SK-N-SH (cell line): ENCODE results near the gene RNF168. TPM values are rescaled to one million over a fixed set of nuclear protein-coding genes. Genes with fewer than 3 reads are reported as not detected.
A peak's percentile ranks its signal among the peaks of the same experiment; 100 is the strongest.

Source experiments
- CTCF ChIA-PET: fragments of 300-600, 350-600 bp; formaldehyde crosslinking; extraction: SDS; loops from one replicate; lab custom pipeline; 2021; lab: Yijun Ruan, JAX
- POLR2A ChIA-PET: fragments of 350-600 bp; sonication (Branson Sonifier 250); formaldehyde crosslinking; extraction: SDS; loops from one replicate; lab custom pipeline; 2020; ENCODE audit warnings: antibody characterized with exemption, inconsistent platforms; lab: Yijun Ruan, JAX
- DNase-seq: peaks from one replicate; pipeline ENCODE4 v3.0.0; 2012
- H2AFZ ChIP-seq: fragments of 200-600 bp; sonication (generic); 2 replicates; pipeline ENCODE4 v1.8.1; 2016; ENCODE audit warnings: antibody characterized with exemption, mild to moderate bottlenecking, low read depth
- H3F3A ChIP-seq: fragments of 200-600 bp; sonication (generic); replicated peaks from 2 replicates; pipeline ENCODE3; 2016; ENCODE audit warnings: antibody characterized with exemption, mild to moderate bottlenecking; ENCODE audit not compliant: insufficient read depth
- H3K27ac ChIP-seq, 2 experiments: fragments of 200-500 bp in 1 of 2; fragments of 200-600 bp in 1 of 2; sonication (Bioruptor generic) in 1 of 2; sonication (generic), shearing (Covaris generic) in 1 of 2; 2 replicates each; pipeline versions ENCODE4 v1.5.1 to v1.6.1; 2014 to 2016; ENCODE audit warnings: low read depth in 2 of 2, inconsistent platforms in 1 of 2, low read length in 1 of 2, mild to moderate bottlenecking in 1 of 2, mixed read lengths in 1 of 2
- H3K27me3 ChIP-seq: fragments of 200-600 bp; sonication (generic), shearing (Covaris generic); 2 replicates; pipeline ENCODE4 v1.6.1; 2016; ENCODE audit warnings: mixed run types; ENCODE audit not compliant: insufficient read depth
- H3K36me3 ChIP-seq, 2 experiments: fragments of 200-500 bp in 1 of 2; fragments of 200-600 bp in 1 of 2; sonication (Bioruptor generic) in 1 of 2; sonication (generic) in 1 of 2; replicated peaks in 1 of 2; 2 replicates each; pipeline versions ENCODE3 to v1.5.1; 2014 to 2016; ENCODE audit warnings: low read length in 1 of 2, mild to moderate bottlenecking in 1 of 2; ENCODE audit not compliant: insufficient read depth in 2 of 2, control insufficient read depth in 1 of 2
- H3K4me1 ChIP-seq, 2 experiments: fragments of 200-500 bp in 1 of 2; fragments of 200-600 bp in 1 of 2; sonication (Bioruptor generic) in 1 of 2; sonication (generic), shearing (Covaris generic) in 1 of 2; 2 replicates each; pipeline versions ENCODE4 v1.5.1 to v1.6.1; 2014 to 2016; ENCODE audit warnings: low read depth in 1 of 2, low read length in 1 of 2, mixed run types in 1 of 2; ENCODE audit not compliant: insufficient read depth in 2 of 2, control insufficient read depth in 1 of 2
- H3K4me2 ChIP-seq: fragments of 200-600 bp; sonication (generic), shearing (Covaris generic); 2 replicates; pipeline ENCODE4 v1.6.1; 2017; ENCODE audit warnings: mixed run types
- H3K4me3 ChIP-seq, 2 experiments: fragments of 200-500 bp in 1 of 2; fragments of 200-600 bp in 1 of 2; sonication (Bioruptor generic) in 1 of 2; sonication (generic), shearing (Covaris generic) in 1 of 2; 2 replicates each; pipeline versions ENCODE4 v1.5.1 to v1.8.1; 2014 to 2016; ENCODE audit warnings: low read depth in 2 of 2, inconsistent platforms in 1 of 2, low read length in 1 of 2, mild to moderate bottlenecking in 1 of 2, mixed read lengths in 1 of 2, moderate library complexity in 1 of 2
- H3K79me2 ChIP-seq: fragments of 200-600 bp; sonication (generic); 2 replicates; pipeline ENCODE4 v1.8.1; 2017; ENCODE audit warnings: mild to moderate bottlenecking; ENCODE audit not compliant: insufficient read depth
- H3K9ac ChIP-seq: fragments of 200-600 bp; sonication (generic); 2 replicates; pipeline ENCODE4 v1.6.1; 2017; ENCODE audit warnings: mixed run types
- H3K9me2 ChIP-seq: fragments of 200-600 bp; sonication (generic); 2 replicates; pipeline ENCODE4 v1.6.1; 2017; ENCODE audit warnings: mixed run types
- H3K9me3 ChIP-seq: fragments of 200-600 bp; sonication (generic); 2 replicates; pipeline ENCODE4 v1.6.1; 2017; ENCODE audit warnings: mixed run types, mild to moderate bottlenecking, moderate library complexity
- H4K20me1 ChIP-seq: fragments of 200-600 bp; sonication (generic); 2 replicates; pipeline ENCODE4 v1.6.1; 2017; ENCODE audit warnings: mild to moderate bottlenecking, mixed run types; ENCODE audit not compliant: insufficient read depth
- ELF1 ChIP-seq: IDR thresholded peaks from 2 replicates; pipeline ENCODE4 v1.4.0; 2012
- EZH2phosphoT487 ChIP-seq: fragments of 200-600 bp; sonication (generic); IDR thresholded peaks from 2 replicates; pipeline ENCODE4 v1.6.1; 2017; ENCODE audit warnings: low read depth, mixed run types, mild to moderate bottlenecking, antibody characterized with exemption, moderate library complexity, borderline replicate concordance
- FOXM1 ChIP-seq: IDR thresholded peaks from 2 replicates; pipeline ENCODE4 v1.4.0; 2012; ENCODE audit warnings: low read depth, mild to moderate bottlenecking
- GATA2 ChIP-seq: sonication (generic); formaldehyde crosslinking; IDR thresholded peaks from 2 replicates; pipeline ENCODE4 v1.5.0; 2020; ENCODE audit warnings: mild to moderate bottlenecking, missing genetic modification reagents
- NRF1 ChIP-seq: IDR thresholded peaks from 2 replicates; pipeline ENCODE4 v1.6.1; 2012; ENCODE audit warnings: low read depth, mild to moderate bottlenecking, low read length
- POLR2AphosphoS5 ChIP-seq: IDR thresholded peaks from 2 replicates; pipeline ENCODE4 v1.6.1; 2012; ENCODE audit warnings: low read depth, low read length
- REST ChIP-seq: IDR thresholded peaks from 2 replicates; pipeline ENCODE4 v1.6.1; 2012; ENCODE audit warnings: mild to moderate bottlenecking, low read depth, low read length, moderate library complexity
- RXRA ChIP-seq: IDR thresholded peaks from 2 replicates; pipeline ENCODE4 v1.4.0; 2012; ENCODE audit warnings: low read depth, mild to moderate bottlenecking, borderline replicate concordance
- TEAD4 ChIP-seq: IDR thresholded peaks from 2 replicates; pipeline ENCODE4 v1.4.0; 2012; ENCODE audit warnings: mild to moderate bottlenecking, borderline replicate concordance; ENCODE audit not compliant: insufficient read depth
- YY1 ChIP-seq: IDR thresholded peaks from 2 replicates; pipeline ENCODE4 v1.4.0; 2012; ENCODE audit warnings: low read depth, mild to moderate bottlenecking
- WGBS: methylation state at CpG from one replicate; pipeline ENCODE4 v1.1.6; 2017; ENCODE audit warnings: low lambda C conversion rate; 5-methylcytosine and 5-hydroxymethylcytosine counted together
- polyA plus RNA-seq, 3 experiments: library from polyadenylated mRNA; depleted of rRNA; stranded (reverse); fragments of >200 nt; gene quantifications; 2 replicates each; pipeline ENCODE4 v1.2.3, GENCODE V29; 2012
- TF ChIP-seq, protein P1 (sequence below): IDR thresholded peaks from 2 replicates; pipeline ENCODE4 v1.4.0; 2012; ENCODE audit warnings: low read depth
- TF ChIP-seq, protein P2 (sequence below): fragments of 150-350 bp; IDR thresholded peaks from 2 replicates; pipeline ENCODE4 v1.6.1; 2016; ENCODE audit warnings: mild to moderate bottlenecking, low read depth, low read length
- TF ChIP-seq, protein P3 (sequence below): fragments of 150-350 bp; IDR thresholded peaks from 2 replicates; pipeline ENCODE4 v1.6.1; 2017; ENCODE audit warnings: antibody characterized with exemption, low read length, low read depth, borderline replicate concordance

Gene RNF168
- polyA plus RNA-seq, 1 of the 3 experiments (the other 2 are of a cell fraction): 1.9 TPM

GRCh38 chr3:196431181-196432136, 72.1 kb downstream of the RNF168 start:
- TF ChIP-seq YY1 (peak; percentile 14; the same call in 1 of the 2 replicates), POLR2AphosphoS5 (peak; percentile 61; the same call in 1 of the 2 replicates), REST (0 out of 2 replicates have a peak, but pooled peaks have one; percentile 52), EZH2phosphoT487 (no peak), ELF1 (no peak), GATA2 (CRISPR knock-in tag) (peak; percentile 6; the same call in 1 of the 2 replicates)
- TF ChIP-seq, protein P1, sequence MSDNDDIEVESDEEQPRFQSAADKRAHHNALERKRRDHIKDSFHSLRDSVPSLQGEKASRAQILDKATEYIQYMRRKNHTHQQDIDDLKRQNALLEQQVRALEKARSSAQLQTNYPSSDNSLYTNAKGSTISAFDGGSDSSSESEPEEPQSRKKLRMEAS: no peak
- TF ChIP-seq, protein P2, sequence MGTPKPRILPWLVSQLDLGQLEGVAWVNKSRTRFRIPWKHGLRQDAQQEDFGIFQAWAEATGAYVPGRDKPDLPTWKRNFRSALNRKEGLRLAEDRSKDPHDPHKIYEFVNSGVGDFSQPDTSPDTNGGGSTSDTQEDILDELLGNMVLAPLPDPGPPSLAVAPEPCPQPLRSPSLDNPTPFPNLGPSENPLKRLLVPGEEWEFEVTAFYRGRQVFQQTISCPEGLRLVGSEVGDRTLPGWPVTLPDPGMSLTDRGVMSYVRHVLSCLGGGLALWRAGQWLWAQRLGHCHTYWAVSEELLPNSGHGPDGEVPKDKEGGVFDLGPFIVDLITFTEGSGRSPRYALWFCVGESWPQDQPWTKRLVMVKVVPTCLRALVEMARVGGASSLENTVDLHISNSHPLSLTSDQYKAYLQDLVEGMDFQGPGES: no peak
- H3K9me3 ChIP-seq: no peaks in the 10 kb centered on the region
- H3K36me3 ChIP-seq: peaks cover 2 to 17% of the 10 kb centered on the region in 2 experiments
- H3K27ac ChIP-seq: peak overlapping the region; percentile 76 to 89
- WGBS: 1% methylated on average over 38 of the region's 50 CpGs
- peaks cover 0 to 6% of the 10 kb centered on the region in 2 experiments; a peak in 2 of 4 replicates for H3K4me1 ChIP-seq
- H3K4me2 ChIP-seq: peak overlapping the region; percentile 83
- H4K20me1 ChIP-seq: peaks cover 40% of the 10 kb centered on the region
- H3K79me2 ChIP-seq: peaks cover 58% of the 10 kb centered on the region
- peak overlapping the region; percentile 77 to 87 for H3K4me3 ChIP-seq
- H2AFZ ChIP-seq: peak overlapping the region; percentile 66
- ChIA-PET CTCF (no interaction called here), POLR2A (interaction anchor here (0.7 to 1.1 kb wide), 2 partner anchors 9 to 113 kb away, joined by 3 to 7 read pairs; partner anchors contain the start of gene DYNLT2B)
- H3K9ac ChIP-seq: peak overlapping the region; percentile 90
- peak; percentile 44 for DNase-seq
- no peaks in the 10 kb centered on the region for H3K27me3 ChIP-seq
- no peaks in the 10 kb centered on the region for H3K9me2 ChIP-seq
- peaks cover 14% of the 10 kb centered on the region for H3F3A ChIP-seq

- H3K4me1 ChIP-seq: peaks cover 0 to 11% of the 10 kb centered on the region in 2 experiments; a peak in 2 of 4 replicates
- H3K27me3 ChIP-seq: no peaks in the 10 kb centered on the region
- peaks cover 61% of the 10 kb centered on the region for H4K20me1 ChIP-seq
- no peaks in the 10 kb centered on the region for H3K9me3 ChIP-seq
- peaks cover 2 to 17% of the 10 kb centered on the region in 2 experiments for H3K36me3 ChIP-seq
- peaks cover 9% of the 10 kb centered on the region for H3F3A ChIP-seq
- 95% methylated on average over 6 of the region's 6 CpGs for WGBS
- H2AFZ ChIP-seq: no peak overlapping the region
- no peak overlapping the region for H3K4me2 ChIP-seq
- H3K9ac ChIP-seq: no peak overlapping the region
- no peaks in the 10 kb centered on the region for H3K9me2 ChIP-seq
- no peak overlapping the region for H3K27ac ChIP-seq
- no peak for DNase-seq
- ChIA-PET CTCF (interaction anchor here (1.6 kb wide), 2 partner anchors 16 kb away, joined by 3 to 4 read pairs; no protein-coding TSS in a partner anchor), POLR2A (no interaction called here)
- no peak overlapping the region for H3K4me3 ChIP-seq
- H3K79me2 ChIP-seq: peaks cover 92% of the 10 kb centered on the region
- TF ChIP-seq RXRA: no peak
- no peak for TF ChIP-seq NRF1
- TF ChIP-seq, protein P3, sequence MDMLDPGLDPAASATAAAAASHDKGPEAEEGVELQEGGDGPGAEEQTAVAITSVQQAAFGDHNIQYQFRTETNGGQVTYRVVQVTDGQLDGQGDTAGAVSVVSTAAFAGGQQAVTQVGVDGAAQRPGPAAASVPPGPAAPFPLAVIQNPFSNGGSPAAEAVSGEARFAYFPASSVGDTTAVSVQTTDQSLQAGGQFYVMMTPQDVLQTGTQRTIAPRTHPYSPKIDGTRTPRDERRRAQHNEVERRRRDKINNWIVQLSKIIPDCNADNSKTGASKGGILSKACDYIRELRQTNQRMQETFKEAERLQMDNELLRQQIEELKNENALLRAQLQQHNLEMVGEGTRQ: no peak
- no peak for TF ChIP-seq REST
- no peak for TF ChIP-seq TEAD4
- no peak for TF ChIP-seq FOXM1
These were observed 75.5 kb downstream of the RNF168 start for GRCh38 chr3:196428041-196428440.
